C4-2B (cell line): ENCODE data around the gene CFAP299.

ENCODE experiments used
- CTCF ChIP-seq: fragments of 450-650 bp; conservative IDR thresholded peaks from 2 replicates; pipeline ENCODE4 v1.5.1; 2017; ENCODE audit warnings: mild to moderate bottlenecking
- ZFX ChIP-seq: fragments of 450-650 bp; IDR thresholded peaks from 2 replicates; pipeline ENCODE4 v1.6.1; 2017

GRCh38 chr4:80538276-80538926 lies 202.9 kb downstream of the CFAP299 start:
- no peak for TF ChIP-seq CTCF
- TF ChIP-seq ZFX = no peak
